Measurements from ENCODE around the gene FOXN3. TPM values are rescaled to one million over a fixed set of nuclear protein-coding genes. Genes with fewer than 3 reads are reported as not detected.

FOXN3 gene, protein sequence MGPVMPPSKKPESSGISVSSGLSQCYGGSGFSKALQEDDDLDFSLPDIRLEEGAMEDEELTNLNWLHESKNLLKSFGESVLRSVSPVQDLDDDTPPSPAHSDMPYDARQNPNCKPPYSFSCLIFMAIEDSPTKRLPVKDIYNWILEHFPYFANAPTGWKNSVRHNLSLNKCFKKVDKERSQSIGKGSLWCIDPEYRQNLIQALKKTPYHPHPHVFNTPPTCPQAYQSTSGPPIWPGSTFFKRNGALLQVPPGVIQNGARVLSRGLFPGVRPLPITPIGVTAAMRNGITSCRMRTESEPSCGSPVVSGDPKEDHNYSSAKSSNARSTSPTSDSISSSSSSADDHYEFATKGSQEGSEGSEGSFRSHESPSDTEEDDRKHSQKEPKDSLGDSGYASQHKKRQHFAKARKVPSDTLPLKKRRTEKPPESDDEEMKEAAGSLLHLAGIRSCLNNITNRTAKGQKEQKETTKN
- 10 to 100 TPM; 61.2 to 84.1 TPM for total RNA-seq
- 44.3 TPM for polyA plus RNA-seq (2013, experiment 1 of 2)
- polyA plus RNA-seq (2013, experiment 2 of 2), result 37.3 TPM
- long read RNA-seq, experiment 1, partial matches to known transcripts, result 1 of 21 reads
- long read RNA-seq, experiment 1, other reads (novel, unspliced or antisense), result 20 of 21 reads
- long read RNA-seq, experiment 2, transcript FOXN3-214 (6 exons, 2,692 nt), result major isoform, 8 of 37 reads
- long read RNA-seq, experiment 2, partial matches to known transcripts, result 0 of 37 reads
- long read RNA-seq, experiment 2, other reads (novel, unspliced or antisense), result 29 of 37 reads
- long read RNA-seq, experiment 3, transcript FOXN3-219 (5 exons, 2,421 nt), result major isoform, 5 of 105 reads
- long read RNA-seq, experiment 3, partial matches to known transcripts, result 2 of 105 reads
- long read RNA-seq, experiment 3, other reads (novel, unspliced or antisense), result 92 of 105 reads
- long read RNA-seq, experiment 4, partial matches to known transcripts, result 1 of 1 reads
- long read RNA-seq, experiment 4, other reads (novel, unspliced or antisense), result 0 of 1 reads

DNA sequence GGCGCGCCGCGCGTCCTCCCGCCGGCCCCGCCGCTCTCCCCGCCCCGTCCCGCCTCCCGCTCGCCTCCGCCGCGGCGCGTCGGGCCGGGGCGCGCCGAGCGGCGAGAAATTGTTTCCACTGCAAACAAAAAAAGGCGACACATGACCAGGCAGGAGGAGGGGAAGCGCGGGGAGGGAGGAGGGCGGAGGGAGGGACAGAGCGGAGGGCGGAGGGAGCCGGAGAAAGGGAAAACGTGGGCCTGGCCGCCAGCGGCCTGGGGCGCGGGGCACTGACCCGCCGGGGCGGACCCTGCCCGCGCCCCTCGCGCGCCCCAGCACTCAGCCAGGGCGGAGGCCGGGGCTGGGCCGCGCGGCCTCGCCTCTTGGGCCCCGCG is at the start of gene FOXN3:
Gene FOXN3 (minus strand): TSS at position 143 of the 374 bp plus-strand sequence. CDS start 4,757 bp downstream, outside the sequence.
- TF ChIP-seq, protein P1, sequence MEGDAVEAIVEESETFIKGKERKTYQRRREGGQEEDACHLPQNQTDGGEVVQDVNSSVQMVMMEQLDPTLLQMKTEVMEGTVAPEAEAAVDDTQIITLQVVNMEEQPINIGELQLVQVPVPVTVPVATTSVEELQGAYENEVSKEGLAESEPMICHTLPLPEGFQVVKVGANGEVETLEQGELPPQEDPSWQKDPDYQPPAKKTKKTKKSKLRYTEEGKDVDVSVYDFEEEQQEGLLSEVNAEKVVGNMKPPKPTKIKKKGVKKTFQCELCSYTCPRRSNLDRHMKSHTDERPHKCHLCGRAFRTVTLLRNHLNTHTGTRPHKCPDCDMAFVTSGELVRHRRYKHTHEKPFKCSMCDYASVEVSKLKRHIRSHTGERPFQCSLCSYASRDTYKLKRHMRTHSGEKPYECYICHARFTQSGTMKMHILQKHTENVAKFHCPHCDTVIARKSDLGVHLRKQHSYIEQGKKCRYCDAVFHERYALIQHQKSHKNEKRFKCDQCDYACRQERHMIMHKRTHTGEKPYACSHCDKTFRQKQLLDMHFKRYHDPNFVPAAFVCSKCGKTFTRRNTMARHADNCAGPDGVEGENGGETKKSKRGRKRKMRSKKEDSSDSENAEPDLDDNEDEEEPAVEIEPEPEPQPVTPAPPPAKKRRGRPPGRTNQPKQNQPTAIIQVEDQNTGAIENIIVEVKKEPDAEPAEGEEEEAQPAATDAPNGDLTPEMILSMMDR (conservative IDR thresholded peaks at IDR 0.05), result no peak
- no peaks in the 10 kb centered on the region for H3K27me3 Mint-ChIP-seq (ENCODE audit: insufficient read depth)
- Histone ChIP-seq H3K4me3 (ENCODE audit: low read length) (peak within 1 kb of the TSS; percentile 92), H3K4me1 (ENCODE audit: control insufficient read depth, insufficient read depth, low read length) (no peaks in the 10 kb centered on the region), H3K27me3 (ENCODE audit: control insufficient read depth, insufficient read depth, low read length, poor library complexity, severe bottlenecking) (no peaks in the 10 kb centered on the region), H3K27ac (ENCODE audit: low read depth, low read length) (peak within 1 kb of the TSS; percentile 76), H3K36me3 (ENCODE audit: control insufficient read depth, insufficient read depth, low read length) (peaks cover 4% of the 10 kb centered on the region), H3K9me3 (ENCODE audit: control insufficient read depth, low read length) (no peaks in the 10 kb centered on the region), H3K9ac (ENCODE audit: extremely low read depth, low read length, poor library complexity, severe bottlenecking) (peak within 1 kb of the TSS; percentile 89)
- peaks cover 20% of the 10 kb centered on the region for H3K36me3 Mint-ChIP-seq (ENCODE audit: low read depth)
- peak within 1 kb of the TSS; percentile 82 for H3K4me3 Mint-ChIP-seq
- WGBS, 2 experiments (ENCODE audit: insufficient coverage in 1 of 2, insufficient read length in 1 of 2), result 0 to 3% methylated on average over 6 to 54 of the region's 54 CpGs
- H3K4me1 Mint-ChIP-seq, result peaks cover 36% of the 10 kb centered on the region
- H3K27ac Mint-ChIP-seq, result peak within 1 kb of the TSS; percentile 92
- DNase-seq, result peak; percentile 96
- H3K9me3 Mint-ChIP-seq, result peaks cover 4% of the 10 kb centered on the region

DNA sequence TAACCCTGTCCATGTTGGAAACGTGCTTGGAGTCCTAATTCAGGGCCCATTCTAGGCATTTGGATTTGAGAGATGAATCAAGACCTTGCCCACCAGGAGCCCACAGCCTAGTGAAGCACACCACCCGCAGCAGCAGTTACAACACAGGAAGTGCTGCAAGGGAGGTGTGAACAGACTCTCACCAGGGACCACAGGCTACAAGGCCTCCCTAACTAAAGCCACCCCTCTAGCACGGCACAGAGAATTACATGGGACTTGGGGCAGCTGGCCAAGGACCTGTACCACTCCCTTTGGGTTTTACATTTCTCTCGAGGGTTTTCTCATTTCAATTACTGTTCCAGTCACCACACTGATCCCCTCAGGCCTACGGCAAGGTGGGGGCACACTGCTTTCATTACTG is 49.5 kb upstream of the FOXN3 start:
- Mint-ChIP-seq H3K9me3 (no peaks in the 10 kb centered on the region), H3K36me3 (ENCODE audit: low read depth) (peaks cover 5% of the 10 kb centered on the region), H3K4me1 (peaks cover 17% of the 10 kb centered on the region), H3K4me3 (no peak overlapping the region), H3K27ac (peak overlapping the region; percentile 62), H3K27me3 (ENCODE audit: insufficient read depth) (no peaks in the 10 kb centered on the region)
- no peaks in the 10 kb centered on the region for H3K9me3 ChIP-seq (ENCODE audit: control insufficient read depth, low read length)
- H3K27me3 ChIP-seq (ENCODE audit: control insufficient read depth, insufficient read depth, low read length, poor library complexity, severe bottlenecking), result no peaks in the 10 kb centered on the region
- no peaks in the 10 kb centered on the region for H3K36me3 ChIP-seq (ENCODE audit: control insufficient read depth, insufficient read depth, low read length)
- H3K4me3 ChIP-seq (ENCODE audit: low read length), result no peak overlapping the region
- 84 to 87% methylated on average over 2 to 5 of the region's 5 CpGs for WGBS, 2 experiments (ENCODE audit: insufficient coverage in 1 of 2, insufficient read length in 1 of 2)
- DNase-seq, result peak; percentile 73
- TF ChIP-seq, protein P1 (conservative IDR thresholded peaks at IDR 0.05), result no peak
- H3K27ac ChIP-seq (ENCODE audit: low read depth, low read length), result no peak overlapping the region
- peaks cover 4% of the 10 kb centered on the region for H3K4me1 ChIP-seq (ENCODE audit: control insufficient read depth, insufficient read depth, low read length)
- H3K9ac ChIP-seq (ENCODE audit: extremely low read depth, low read length, poor library complexity, severe bottlenecking), result no peak overlapping the region

DNA sequence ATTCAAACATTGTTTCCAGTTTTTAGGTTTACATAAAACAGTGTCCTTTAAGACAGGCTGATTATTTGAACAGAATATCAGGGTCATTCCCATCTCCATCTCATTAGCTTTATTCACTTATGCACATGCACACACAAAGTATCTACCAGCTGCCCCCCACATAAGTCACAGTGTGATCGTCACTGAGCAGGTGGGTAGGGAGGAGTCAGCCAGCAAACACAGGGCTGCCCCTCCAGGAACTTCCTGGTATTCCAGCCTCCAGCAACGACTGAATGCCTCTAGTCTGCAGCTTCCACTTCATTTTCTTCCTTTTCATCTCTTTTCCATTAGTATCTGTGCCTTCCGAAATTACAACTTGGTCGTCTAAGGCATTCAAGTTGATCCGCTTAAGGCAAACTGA is 48.8 kb upstream of the FOXN3 start:
- Histone ChIP-seq H3K27ac (ENCODE audit: low read depth, low read length) (no peak overlapping the region), H3K36me3 (ENCODE audit: control insufficient read depth, insufficient read depth, low read length) (no peaks in the 10 kb centered on the region), H3K4me3 (ENCODE audit: low read length) (no peak overlapping the region), H3K27me3 (ENCODE audit: control insufficient read depth, insufficient read depth, low read length, poor library complexity, severe bottlenecking) (no peaks in the 10 kb centered on the region), H3K4me1 (ENCODE audit: control insufficient read depth, insufficient read depth, low read length) (peaks cover 4% of the 10 kb centered on the region), H3K9me3 (ENCODE audit: control insufficient read depth, low read length) (no peaks in the 10 kb centered on the region), H3K9ac (ENCODE audit: extremely low read depth, low read length, poor library complexity, severe bottlenecking) (no peak overlapping the region)
- Mint-ChIP-seq H3K9me3 (no peaks in the 10 kb centered on the region), H3K4me3 (no peak overlapping the region), H3K36me3 (ENCODE audit: low read depth) (peaks cover 5% of the 10 kb centered on the region), H3K27ac (no peak overlapping the region), H3K27me3 (ENCODE audit: insufficient read depth) (no peaks in the 10 kb centered on the region), H3K4me1 (peaks cover 17% of the 10 kb centered on the region)
- no peak for DNase-seq
- TF ChIP-seq, protein P1 (conservative IDR thresholded peaks at IDR 0.05), result peak; percentile 49
- WGBS, 2 experiments (ENCODE audit: insufficient coverage in 1 of 2, insufficient read length in 1 of 2), result 70 to 80% methylated on average over 4 to 5 of the region's 5 CpGs
